ENCODE data around the gene HIRIP3. TPM values are rescaled to one million over a fixed set of nuclear protein-coding genes. Genes with fewer than 3 reads are reported as not detected.
A peak's percentile ranks its signal among the peaks of the same experiment; 100 is the strongest.

HIRIP3 gene
- total and polyA plus RNA-seq, 2 of the 13 experiments (the other 11 are each of a cell fraction or from before 2014, with no cell fraction given): 12.6 to 17.2 TPM

DNA sequence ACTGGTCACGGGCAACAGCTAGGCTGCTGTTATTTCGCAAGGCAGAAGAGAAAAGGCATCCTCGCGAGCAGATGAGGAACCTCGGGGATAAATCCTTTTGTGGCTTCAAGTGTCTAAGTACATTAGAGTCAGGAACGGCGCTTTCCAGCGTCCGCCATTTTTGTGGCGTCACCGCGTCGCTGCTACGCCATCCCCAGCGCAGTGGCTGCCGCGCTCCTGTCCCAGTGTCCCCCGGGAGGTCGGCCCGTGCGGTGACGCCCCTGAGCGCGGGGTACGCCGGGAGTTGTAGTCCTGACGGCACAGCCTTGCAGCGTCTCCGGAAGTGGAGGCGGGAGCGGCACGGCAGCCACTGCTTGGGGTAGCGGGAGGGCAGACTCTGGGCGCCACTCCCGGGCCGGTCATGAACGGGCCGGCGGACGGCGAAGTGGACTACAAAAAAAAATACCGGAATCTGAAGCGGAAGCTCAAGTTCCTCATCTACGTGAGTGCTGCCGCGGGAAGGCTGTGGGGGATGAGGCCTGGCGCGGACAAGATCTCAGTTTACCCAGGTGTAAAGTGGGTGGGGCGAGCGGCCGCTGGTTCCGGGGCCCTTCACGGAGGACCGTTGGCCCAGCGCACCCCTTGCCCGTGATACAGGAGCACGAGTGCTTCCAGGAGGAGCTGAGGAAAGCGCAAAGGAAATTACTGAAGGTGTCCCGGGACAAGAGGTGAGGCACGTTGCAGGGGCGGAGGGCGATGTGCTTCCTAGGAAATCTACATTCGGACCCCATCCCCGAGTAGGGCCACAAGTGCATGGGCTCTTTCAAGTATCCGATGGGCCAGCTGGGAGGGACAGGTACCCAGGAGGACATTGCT lies 721 bp upstream of the HIRIP3 start, which contains the start of gene INO80E (continued):
- TF ChIP-seq ETV6 (CRISPR knock-in tag; conservative IDR thresholded peaks at IDR 0.05) (0 out of 2 replicates have a peak, but pooled peaks have one; percentile 33), ZNF143 (CRISPR knock-in tag; IDR thresholded peaks at IDR 0.05) (peak; percentile 99), ZKSCAN8 (CRISPR knock-in tag; IDR thresholded peaks at IDR 0.05; ENCODE audit: borderline replicate concordance) (no peak; the same call in 1 of the 2 replicates), NCOR1 (IDR thresholded peaks at IDR 0.05; ENCODE audit: borderline replicate concordance, low read length) (0 out of 2 replicates have a peak, but pooled peaks have one; percentile 36), MTA3 (CRISPR knock-in tag; IDR thresholded peaks at IDR 0.05) (no peak), ZNF557 (CRISPR knock-in tag; IDR thresholded peaks at IDR 0.05) (0 out of 2 replicates have a peak, but pooled peaks have one; percentile 66), SATB2 (CRISPR knock-in tag; IDR thresholded peaks at IDR 0.05) (0 out of 2 replicates have a peak, but pooled peaks have one; percentile 7), ZNF44 (CRISPR knock-in tag; IDR thresholded peaks at IDR 0.05) (peak; percentile 37), ZNF326 (CRISPR knock-in tag; IDR thresholded peaks at IDR 0.05; ENCODE audit: borderline replicate concordance) (no peak; the same call in 1 of the 2 replicates), MAZ (IDR thresholded peaks at IDR 0.05; ENCODE audit: borderline replicate concordance, low read depth, low read length) (peak; percentile 64; the same call in 1 of the 2 replicates), MAZ (CRISPR knock-in tag; IDR thresholded peaks at IDR 0.05; ENCODE audit: low read depth) (peak; percentile 36; the same call in 1 of the 2 replicates), NFRKB (IDR thresholded peaks at IDR 0.05) (peak; percentile 50; the same call in 1 of the 2 replicates), ZNF749 (CRISPR knock-in tag; IDR thresholded peaks at IDR 0.05; ENCODE audit: borderline replicate concordance) (peak; percentile 41; the same call in 1 of the 2 replicates), ZNF547 (CRISPR knock-in tag; IDR thresholded peaks at IDR 0.05) (peak; percentile 26; the same call in 1 of the 2 replicates), DR1 (CRISPR knock-in tag; IDR thresholded peaks at IDR 0.05) (peak; percentile 42), ZNF274 (CRISPR knock-in tag; IDR thresholded peaks at IDR 0.05) (peak; percentile 19; the same call in 1 of the 2 replicates), ZSCAN30 (CRISPR knock-in tag; IDR thresholded peaks at IDR 0.05) (peak; percentile 95; the same call in 1 of the 2 replicates), GABPA (IDR thresholded peaks at IDR 0.05; ENCODE audit: low read depth, low read length) (peak; percentile 76), GABPA (CRISPR knock-in tag; IDR thresholded peaks at IDR 0.05; ENCODE audit: low read depth) (peak; percentile 93), HOXA9 (CRISPR knock-in tag; IDR thresholded peaks at IDR 0.05; ENCODE audit: borderline replicate concordance) (no peak), CAMTA2 (CRISPR knock-in tag; IDR thresholded peaks at IDR 0.05; ENCODE audit: borderline replicate concordance) (peak; percentile 76; the same call in 1 of the 2 replicates), RFX1 (IDR thresholded peaks at IDR 0.05) (no peak), ATAD3A (CRISPR knock-in tag; IDR thresholded peaks at IDR 0.05) (no peak)
- TF ChIP-seq, protein P1, sequence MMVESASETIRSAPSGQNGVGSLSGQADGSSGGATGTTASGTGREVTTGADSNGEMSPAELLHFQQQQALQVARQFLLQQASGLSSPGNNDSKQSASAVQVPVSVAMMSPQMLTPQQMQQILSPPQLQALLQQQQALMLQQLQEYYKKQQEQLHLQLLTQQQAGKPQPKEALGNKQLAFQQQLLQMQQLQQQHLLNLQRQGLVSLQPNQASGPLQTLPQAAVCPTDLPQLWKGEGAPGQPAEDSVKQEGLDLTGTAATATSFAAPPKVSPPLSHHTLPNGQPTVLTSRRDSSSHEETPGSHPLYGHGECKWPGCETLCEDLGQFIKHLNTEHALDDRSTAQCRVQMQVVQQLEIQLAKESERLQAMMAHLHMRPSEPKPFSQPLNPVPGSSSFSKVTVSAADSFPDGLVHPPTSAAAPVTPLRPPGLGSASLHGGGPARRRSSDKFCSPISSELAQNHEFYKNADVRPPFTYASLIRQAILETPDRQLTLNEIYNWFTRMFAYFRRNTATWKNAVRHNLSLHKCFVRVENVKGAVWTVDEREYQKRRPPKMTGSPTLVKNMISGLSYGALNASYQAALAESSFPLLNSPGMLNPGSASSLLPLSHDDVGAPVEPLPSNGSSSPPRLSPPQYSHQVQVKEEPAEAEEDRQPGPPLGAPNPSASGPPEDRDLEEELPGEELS (CRISPR knock-in tag; IDR thresholded peaks at IDR 0.05): peak; percentile 61
- TF ChIP-seq, protein P2, sequence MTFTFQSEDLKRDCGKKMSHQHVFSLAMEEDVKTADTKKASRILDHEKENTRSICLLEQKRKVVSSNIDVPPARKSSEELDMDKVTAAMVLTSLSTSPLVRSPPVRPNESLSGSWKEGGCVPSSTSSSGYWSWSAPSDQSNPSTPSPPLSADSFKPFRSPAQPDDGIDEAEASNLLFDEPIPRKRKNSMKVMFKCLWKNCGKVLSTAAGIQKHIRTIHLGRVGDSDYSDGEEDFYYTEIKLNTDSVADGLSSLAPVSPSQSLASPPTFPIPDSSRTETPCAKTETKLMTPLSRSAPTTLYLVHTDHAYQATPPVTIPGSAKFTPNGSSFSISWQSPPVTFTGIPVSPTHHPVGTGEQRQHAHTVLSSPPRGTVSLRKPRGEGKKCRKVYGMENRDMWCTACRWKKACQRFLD (CRISPR knock-in tag; IDR thresholded peaks at IDR 0.05; ENCODE audit: borderline replicate concordance): peak; percentile 32; the same call in 1 of the 2 replicates
- TF ChIP-seq, protein P3, sequence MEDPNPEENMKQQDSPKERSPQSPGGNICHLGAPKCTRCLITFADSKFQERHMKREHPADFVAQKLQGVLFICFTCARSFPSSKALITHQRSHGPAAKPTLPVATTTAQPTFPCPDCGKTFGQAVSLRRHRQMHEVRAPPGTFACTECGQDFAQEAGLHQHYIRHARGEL (CRISPR knock-in tag; IDR thresholded peaks at IDR 0.05): peak; percentile 93
- TF ChIP-seq, protein P4, sequence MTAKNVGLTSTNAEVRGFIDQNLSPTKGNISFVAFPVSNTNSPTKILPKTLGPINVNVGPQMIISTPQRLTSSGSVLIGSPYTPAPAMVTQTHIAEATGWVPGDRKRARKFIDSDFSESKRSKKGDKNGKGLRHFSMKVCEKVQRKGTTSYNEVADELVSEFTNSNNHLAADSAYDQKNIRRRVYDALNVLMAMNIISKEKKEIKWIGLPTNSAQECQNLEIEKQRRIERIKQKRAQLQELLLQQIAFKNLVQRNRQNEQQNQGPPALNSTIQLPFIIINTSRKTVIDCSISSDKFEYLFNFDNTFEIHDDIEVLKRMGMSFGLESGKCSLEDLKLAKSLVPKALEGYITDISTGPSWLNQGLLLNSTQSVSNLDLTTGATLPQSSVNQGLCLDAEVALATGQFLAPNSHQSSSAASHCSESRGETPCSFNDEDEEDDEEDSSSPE (CRISPR knock-in tag; IDR thresholded peaks at IDR 0.05): peak; percentile 63

All from HepG2 (cell line).